KG1 (cell line): Measurements from ENCODE around the gene ERMAP.
A peak's percentile ranks its signal among the peaks of the same experiment; 100 is the strongest.

Experiments
- DNase-seq: peaks from one replicate; lab custom pipeline; 2025; lab: John Stamatoyannopoulos, UW

The ERMAP gene

GRCh38 chr1:42816585-42817439, at the start of gene ERMAP, which contains the start of gene SVBP:
Gene ERMAP, plus strand, starts transcription at chr1:42817122. Its CDS starts 13,327 bp downstream, at chr1:42830449.
Gene SVBP, minus strand, starts transcription at chr1:42817397. Its CDS starts 853 bp downstream, at chr1:42816544.
- peak; percentile 61 for DNase-seq

GRCh38 chr1:42767510-42768000, 49.4 kb upstream of the ERMAP start:
- DNase-seq = no peak

- DNase-seq = no peak
These were observed 48.8 kb upstream of the ERMAP start for GRCh38 chr1:42768172-42768571.

- no peak for DNase-seq
These were observed 47.1 kb upstream of the ERMAP start for GRCh38 chr1:42769811-42770210.

GRCh38 chr1:42773420-42773819, 43.5 kb upstream of the ERMAP start:
- no peak for DNase-seq

GRCh38 chr1:42774928-42775526, 41.9 kb upstream of the ERMAP start:
- DNase-seq = no peak

GRCh38 chr1:42776502-42776901, 40.4 kb upstream of the ERMAP start:
- no peak for DNase-seq

GRCh38 chr1:42777852-42778251, 39.1 kb upstream of the ERMAP start:
- DNase-seq = no peak

- DNase-seq = no peak
These were observed 37.2 kb upstream of the ERMAP start for GRCh38 chr1:42779725-42780124.

GRCh38 chr1:42780176-42780575, 36.7 kb upstream of the ERMAP start:
- DNase-seq = no peak

- no peak for DNase-seq
These were observed 33.8 kb upstream of the ERMAP start for GRCh38 chr1:42783092-42783491.

GRCh38 chr1:42784547-42784945, 32.4 kb upstream of the ERMAP start:
- no peak for DNase-seq

- DNase-seq = no peak
These were observed 31.8 kb upstream of the ERMAP start, which contains the start of gene TMEM269 for GRCh38 chr1:42784946-42785693. Gene TMEM269, plus strand, starts transcription at chr1:42784991. Its CDS starts 4,903 bp downstream, at chr1:42789894.

- no peak for DNase-seq
These were observed 30.8 kb upstream of the ERMAP start for GRCh38 chr1:42786097-42786496.

- DNase-seq = no peak
These were observed 28.9 kb upstream of the ERMAP start for GRCh38 chr1:42788021-42788420.

GRCh38 chr1:42793824-42794223, 23.1 kb upstream of the ERMAP start:
- no peak for DNase-seq

- no peak for DNase-seq
These were observed 19.5 kb upstream of the ERMAP start for GRCh38 chr1:42797414-42797813.

GRCh38 chr1:42797979-42798378, 18.9 kb upstream of the ERMAP start:
- DNase-seq = no peak

GRCh38 chr1:42801832-42802473, 15.0 kb upstream of the ERMAP start:
- no peak for DNase-seq

- no peak for DNase-seq
These were observed 10.8 kb upstream of the ERMAP start for GRCh38 chr1:42806171-42806570.

GRCh38 chr1:42806593-42806992, 10.3 kb upstream of the ERMAP start:
- no peak for DNase-seq
